K562 (cell line): ENCODE measurements around the gene WRAP53. TPM values are rescaled to one million over a fixed set of nuclear protein-coding genes. Genes with fewer than 3 reads are reported as not detected.

ENCODE experiments used
- ATF1 ChIP-seq, 2 experiments: fragments of 450-650 bp in 1 of 2; IDR thresholded peaks; 2 replicates each; pipeline ENCODE4 v1.6.1; 2016; ENCODE audit warnings: missing compliant biosample characterization in 1 of 2, missing genetic modification characterization in 1 of 2
- CBFA2T2 ChIP-seq: fragments of 450-650 bp; conservative IDR thresholded peaks from 2 replicates; pipeline ENCODE4 v1.6.1; 2017; ENCODE audit warnings: mild to moderate bottlenecking
- CBFA2T3 ChIP-seq: fragments of 450-650 bp; IDR thresholded peaks from 2 replicates; pipeline ENCODE4 v1.6.1; 2017
- CEBPB ChIP-seq: fragments of 450-650 bp; IDR thresholded peaks from 2 replicates; pipeline ENCODE4 v1.6.1; 2016; ENCODE audit warnings: missing genetic modification characterization, missing compliant biosample characterization
- DPF2 ChIP-seq: fragments of 450-650 bp; IDR thresholded peaks from 2 replicates; pipeline ENCODE4 v1.6.1; 2016
- ELF1 ChIP-seq: fragments of 200-800 bp; sonication (Bioruptor generic); IDR thresholded peaks from 2 replicates; pipeline ENCODE4 v1.6.1; 2016; ENCODE audit warnings: missing genetic modification characterization, missing compliant biosample characterization
- GTF2A2 ChIP-seq: IDR thresholded peaks from 2 replicates; pipeline ENCODE4 v1.6.1; 2016; ENCODE audit warnings: mild to moderate bottlenecking, missing genetic modification characterization, missing compliant biosample characterization
- HNRNPH1 ChIP-seq: fragments of 200-400 bp; formaldehyde crosslinking; optimal IDR thresholded peaks from 2 replicates; pipeline ENCODE3; 2017; ENCODE audit warnings: low read depth, mild to moderate bottlenecking, low read length, moderate library complexity
- KDM1A ChIP-seq, 2 experiments: fragments of 450-650 bp; IDR thresholded peaks; 2 replicates each; pipeline ENCODE4 v1.6.1; 2016; ENCODE audit warnings: mild to moderate bottlenecking in 2 of 2
- KDM5B ChIP-seq: fragments of 200-600 bp; sonication (generic); IDR thresholded peaks from 2 replicates; pipeline ENCODE4 v1.6.1; 2012; ENCODE audit warnings: low read depth, mild to moderate bottlenecking, moderate library complexity, low read length, control low read depth, inconsistent platforms; ENCODE audit not compliant: insufficient replicate concordance
- KLF6 ChIP-seq: fragments of 250-450 bp; sonication (Bioruptor Pico); IDR thresholded peaks from 2 replicates; pipeline ENCODE4 v1.4.0; 2020; ENCODE audit warnings: mild to moderate bottlenecking, moderate library complexity, borderline replicate concordance
- MAZ ChIP-seq, 2 experiments: fragments of 450-650 bp in 1 of 2; sonication (generic) in 1 of 2; formaldehyde crosslinking; IDR thresholded peaks in 1 of 2; conservative IDR thresholded peaks in 1 of 2; 2 replicates each; pipeline versions ENCODE4 v1.4.0 to v1.5.0; 2020; ENCODE audit warnings: mild to moderate bottlenecking in 1 of 2, missing genetic modification reagents in 1 of 2
- MNT ChIP-seq, 2 experiments: fragments of 450-650 bp; conservative IDR thresholded peaks; 2 replicates each; pipeline ENCODE4 v1.6.1; 2017; ENCODE audit warnings: mild to moderate bottlenecking in 2 of 2, moderate library complexity in 2 of 2
- NBN ChIP-seq: fragments of 450-650 bp; IDR thresholded peaks from 2 replicates; pipeline ENCODE4 v1.6.1; 2016; ENCODE audit warnings: low read depth, mild to moderate bottlenecking
- NR0B1 ChIP-seq: fragments of 450-650 bp; IDR thresholded peaks from one replicate; pipeline ENCODE4 v1.6.1; 2018; ENCODE audit warnings: mild to moderate bottlenecking, moderate library complexity; ENCODE audit not compliant: partially characterized antibody
- POLR2A ChIP-seq: fragments of 450-650 bp; conservative IDR thresholded peaks from 2 replicates; pipeline ENCODE4 v1.6.1; 2016
- POLR2AphosphoS5 ChIP-seq: IDR thresholded peaks from 2 replicates; pipeline ENCODE4 v1.6.1; 2011; ENCODE audit warnings: mild to moderate bottlenecking, low read depth, low read length, moderate library complexity; ENCODE audit not compliant: control insufficient read depth, insufficient read depth
- POLR2B ChIP-seq: fragments of 450-650 bp; IDR thresholded peaks from 2 replicates; pipeline ENCODE4 v1.6.1; 2018; ENCODE audit warnings: low read depth; ENCODE audit not compliant: partially characterized antibody
- SMAD4 ChIP-seq: fragments of 250-450 bp; sonication (Bioruptor Pico); conservative IDR thresholded peaks from 2 replicates; pipeline ENCODE4 v1.8.0; 2021; ENCODE audit warnings: inconsistent platforms, mild to moderate bottlenecking, moderate library complexity
- SUPT5H ChIP-seq: fragments of 450-650 bp; IDR thresholded peaks from 2 replicates; pipeline ENCODE4 v1.6.1; 2016
- TAF1 ChIP-seq: IDR thresholded peaks from 2 replicates; pipeline ENCODE4 v1.6.1; 2011; ENCODE audit warnings: mild to moderate bottlenecking, low read length, moderate library complexity; ENCODE audit not compliant: insufficient read depth, control insufficient read depth, severe bottlenecking; ENCODE audit errors: extremely low read depth
- TAL1 ChIP-seq: fragments of 450-650 bp; IDR thresholded peaks from 2 replicates; pipeline ENCODE4 v1.6.1; 2016; ENCODE audit warnings: mild to moderate bottlenecking
- TCF3 ChIP-seq: sonication (generic); formaldehyde crosslinking; IDR thresholded peaks from 2 replicates; pipeline ENCODE4 v1.4.0; 2020; ENCODE audit warnings: mild to moderate bottlenecking, missing genetic modification reagents
- ZBTB1 ChIP-seq: sonication (generic); formaldehyde crosslinking; IDR thresholded peaks from 2 replicates; pipeline ENCODE4 v1.8.1; 2023; ENCODE audit warnings: missing genetic modification reagents, low read depth, mild to moderate bottlenecking, borderline replicate concordance
- ZFX ChIP-seq: sonication (generic); formaldehyde crosslinking; IDR thresholded peaks from 2 replicates; pipeline ENCODE4 v1.8.0; 2022; ENCODE audit warnings: mild to moderate bottlenecking, missing genetic modification reagents, moderate library complexity
- ZNF444 ChIP-seq: fragments of 250-450 bp; sonication (Bioruptor Pico); IDR thresholded peaks from 2 replicates; pipeline ENCODE4 v1.4.0; 2020; ENCODE audit warnings: mild to moderate bottlenecking, moderate library complexity
- ZNF57 ChIP-seq: fragments of 450-650 bp; formaldehyde crosslinking; IDR thresholded peaks from 2 replicates; pipeline ENCODE4 v1.4.0; 2020; ENCODE audit warnings: mild to moderate bottlenecking, moderate library complexity
- ZNF778 ChIP-seq: fragments of 450-650 bp; formaldehyde crosslinking; IDR thresholded peaks from 2 replicates; pipeline ENCODE4 v1.4.0; 2020; ENCODE audit warnings: mild to moderate bottlenecking, moderate library complexity
- polyA plus RNA-seq, 8 experiments: library from polyadenylated mRNA; depleted of rRNA in 4 of 8; stranded (reverse) in 5 of 8; unstranded in 3 of 8; fragments of >200 nt; fragmentation: Nextera tagmentation in 2 of 8; fragmentation: Illumina TruSeq in 1 of 8; extraction: Ambion mirVana in 2 of 8; extraction: Trizol in 1 of 8; gene quantifications; 2 replicates each; pipeline versions ENCODE4 v1.2.1 to v1.2.3, GENCODE V29; 2011 to 2014; ENCODE audit warnings: inconsistent platforms in 1 of 8, missing spikeins in 1 of 8
- total RNA-seq, 7 experiments: library from RNA; depleted of rRNA in 6 of 7; stranded (reverse); fragments of >200 nt in 6 of 7; fragmentation: Illumina TruSeq in 2 of 7; extraction: Trizol in 2 of 7; gene quantifications; 2 replicates each; pipeline versions ENCODE4 v1.2.1 to v1.2.3, GENCODE V29; 2011 to 2021; ENCODE audit warnings: low replicate concordance in 1 of 7

The WRAP53 gene
- total and polyA plus RNA-seq, 9 of the 15 experiments (the other 6 are each of a cell fraction or from before 2014, with no cell fraction given), result 0.72 to 18.2 (median 13.4) TPM

- TF ChIP-seq ATF1 (CRISPR knock-in tag; IDR thresholded peaks at IDR 0.05) (no peak), ATF1 (tag; IDR thresholded peaks at IDR 0.05) (no peak), ZNF778 (CRISPR knock-in tag) (no peak), POLR2AphosphoS5 (peak; percentile 40; the same call in 1 of the 2 replicates), HNRNPH1 (no peak), CEBPB (no peak), ELF1 (tag) (no peak), NR0B1 (no peak), KDM1A (IDR thresholded peaks at IDR 0.05) (peak in 1 of 2 experiments; percentile 21; a peak in 1 of 4 replicates), SUPT5H (peak; percentile 49), ZFX (peak; percentile 48), MNT (conservative IDR thresholded peaks at IDR 0.05) (no peak), NBN (no peak), POLR2A (peak; percentile 68), CBFA2T2 (peak; percentile 69), SMAD4 (no peak), TAF1 (peak; percentile 38), CBFA2T3 (peak; percentile 82), KDM5B (peak; percentile 82), MAZ (CRISPR knock-in tag; conservative IDR thresholded peaks at IDR 0.05 in 1 of 2, IDR thresholded peaks at IDR 0.05 in 1 of 2) (peak in 1 of 2 experiments; percentile 89; a peak in 3 of 4 replicates), DPF2 (peak; percentile 52), TAL1 (peak; percentile 63; the same call in 1 of the 2 replicates), ZNF57 (CRISPR knock-in tag) (no peak), ZBTB1 (CRISPR knock-in tag) (no peak), KLF6 (CRISPR knock-in tag) (no peak), GTF2A2 (tag) (peak; percentile 82), POLR2B (no peak), ZNF444 (no peak), TCF3 (CRISPR knock-in tag) (peak; percentile 49; the same call in 1 of the 2 replicates)
Measured at GRCh38 chr17:7650509-7651096, 37.7 kb upstream of the WRAP53 start, which contains the start of gene ATP1B2 (continued).
